ENCODE data around the gene RABL2A. TPM values are rescaled to one million over a fixed set of nuclear protein-coding genes. Genes with fewer than 3 reads are reported as not detected.
"Not testable (repeated sequence)": the region's sequence is repeated elsewhere in the genome, so short reads cannot be mapped to it uniquely, and the experiment has no call there.

Gene RABL2A
- total RNA-seq, 3 donors from 2014 or later: 14.2 to 25.1 (median 15.4) TPM

DNA sequence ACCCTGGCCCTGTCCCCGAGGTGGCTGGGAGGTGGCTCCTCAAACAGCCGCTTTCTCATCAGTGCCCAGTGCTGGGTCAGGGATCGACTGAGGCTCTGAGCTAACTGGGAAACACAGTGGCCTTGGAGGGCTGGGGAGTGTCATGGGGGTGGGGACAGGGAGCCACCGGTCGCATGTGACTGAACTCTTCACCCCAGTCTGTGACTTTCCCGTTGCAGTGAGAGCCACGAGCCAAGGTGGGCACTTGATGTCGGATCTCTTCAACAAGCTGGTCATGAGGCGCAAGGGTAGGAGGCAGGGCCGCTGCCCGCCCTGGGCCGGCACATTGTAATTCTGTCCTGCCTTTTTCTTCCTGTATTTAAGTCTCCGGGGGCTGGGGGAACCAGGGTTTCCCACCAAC is 28.9 kb upstream of the RABL2A start:
- H3K4me1 ChIP-seq (ENCODE audit: low read depth); H3K9me3 ChIP-seq; intact Hi-C loops (cut with DNase I, micrococcal nuclease); H3K36me3 ChIP-seq (ENCODE audit: low read depth); H3K4me3 ChIP-seq; ATAC-seq: not testable (repeated sequence)
- DNase-seq: peak in 1 of 3 donors; percentile 55

DNA sequence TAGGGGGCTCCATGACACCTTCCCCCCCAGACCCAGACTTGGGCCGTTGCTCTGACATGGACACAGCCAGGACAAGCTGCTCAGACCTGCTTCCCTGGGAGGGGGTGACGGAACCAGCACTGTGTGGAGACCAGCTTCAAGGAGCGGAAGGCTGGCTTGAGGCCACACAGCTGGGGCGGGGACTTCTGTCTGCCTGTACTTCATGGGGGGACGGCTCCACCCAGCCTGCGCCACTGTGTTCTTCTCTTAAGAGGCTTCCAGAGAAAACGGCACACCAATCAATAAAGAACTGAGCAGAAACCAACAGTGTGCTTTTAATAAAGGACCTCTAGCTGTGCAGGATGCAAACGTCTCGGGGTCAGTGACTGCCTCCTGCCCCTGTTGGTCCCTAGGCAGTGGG is 28.3 kb upstream of the RABL2A start:
- H3K4me1 ChIP-seq (ENCODE audit: low read depth); H3K4me3 ChIP-seq; H3K9me3 ChIP-seq; H3K36me3 ChIP-seq (ENCODE audit: low read depth); DNase-seq; intact Hi-C loops (cut with DNase I, micrococcal nuclease); ATAC-seq: not testable (repeated sequence)

GRCh38 chr2:113599208-113599607 is 27.9 kb upstream of the RABL2A start:
- H3K36me3 ChIP-seq (ENCODE audit: low read depth); H3K4me1 ChIP-seq (ENCODE audit: low read depth); ATAC-seq; H3K4me3 ChIP-seq; H3K9me3 ChIP-seq; intact Hi-C loops (cut with DNase I, micrococcal nuclease): not testable (repeated sequence)
- DNase-seq: peak in 1 of 3 donors; percentile 23

DNA sequence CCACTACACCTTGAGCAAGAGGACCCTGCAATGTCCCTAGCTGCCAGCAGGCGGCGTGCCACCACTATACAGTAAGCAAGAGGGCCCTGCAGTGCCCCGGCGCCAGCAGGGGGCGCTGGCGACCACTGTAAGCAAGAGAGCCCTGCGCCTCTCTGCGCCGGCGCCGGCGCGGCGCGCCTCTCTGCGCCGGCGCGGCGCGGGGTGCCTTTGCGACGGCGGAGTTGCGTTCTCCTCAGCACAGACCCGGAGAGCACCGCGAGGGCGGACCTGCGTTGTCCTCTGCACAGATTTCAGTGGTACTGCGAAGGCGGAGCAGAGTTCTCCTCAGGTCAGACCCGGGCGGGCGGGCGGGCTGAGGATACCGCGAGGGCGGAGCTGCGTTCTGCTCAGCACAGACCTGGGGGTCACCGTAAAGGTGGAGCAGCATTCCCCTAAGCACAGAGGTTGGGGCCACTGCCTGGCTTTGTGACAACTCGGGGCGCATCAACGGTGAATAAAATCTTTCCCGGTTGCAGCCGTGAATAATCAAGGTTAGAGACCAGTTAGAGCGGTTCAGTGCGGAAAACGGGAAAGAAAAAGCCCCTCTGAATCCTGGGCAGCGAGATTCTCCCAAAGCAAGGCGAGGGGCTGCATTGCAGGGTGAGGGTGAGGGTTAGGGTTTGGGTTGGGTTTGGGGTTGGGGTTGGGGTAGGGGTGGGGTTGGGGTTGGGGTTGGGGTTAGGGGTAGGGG is 24.9 kb upstream of the RABL2A start:
- intact Hi-C loops (cut with DNase I, micrococcal nuclease); H3K4me3 ChIP-seq; H3K4me1 ChIP-seq (ENCODE audit: low read depth); H3K9me3 ChIP-seq; H3K36me3 ChIP-seq (ENCODE audit: low read depth): not testable (repeated sequence)
- DNase-seq (peak; percentile 68 to 70 (median 69)), ATAC-seq (peak; percentile 32)

DNA sequence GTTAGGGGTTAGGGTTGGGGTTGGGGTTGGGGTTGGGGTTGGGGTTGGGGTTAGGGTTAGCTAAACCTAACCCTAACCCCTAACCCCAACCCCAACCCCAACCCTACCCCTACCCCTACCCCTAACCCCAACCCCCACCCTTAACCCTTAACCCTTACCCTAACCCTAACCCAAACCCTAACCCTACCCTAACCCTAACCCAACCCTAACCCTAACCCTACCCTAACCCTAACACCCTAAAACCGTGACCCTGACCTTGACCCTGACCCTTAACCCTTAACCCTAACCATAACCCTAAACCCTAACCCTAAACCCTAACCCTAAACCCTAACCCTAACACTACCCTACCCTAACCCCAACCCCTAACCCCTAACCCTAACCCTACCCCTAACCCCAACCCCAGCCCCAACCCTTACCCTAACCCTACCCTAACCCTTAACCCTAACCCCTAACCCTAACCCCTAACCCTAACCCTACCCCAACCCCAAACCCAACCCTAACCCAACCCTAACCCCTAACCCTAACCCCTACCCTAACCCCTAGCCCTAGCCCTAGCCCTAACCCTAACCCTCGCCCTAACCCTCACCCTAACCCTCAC is 24.1 kb upstream of the RABL2A start:
- no peaks in the 10 kb centered on the region for H3K36me3 ChIP-seq (ENCODE audit: low read depth)
- TF ChIP-seq, protein P1, sequence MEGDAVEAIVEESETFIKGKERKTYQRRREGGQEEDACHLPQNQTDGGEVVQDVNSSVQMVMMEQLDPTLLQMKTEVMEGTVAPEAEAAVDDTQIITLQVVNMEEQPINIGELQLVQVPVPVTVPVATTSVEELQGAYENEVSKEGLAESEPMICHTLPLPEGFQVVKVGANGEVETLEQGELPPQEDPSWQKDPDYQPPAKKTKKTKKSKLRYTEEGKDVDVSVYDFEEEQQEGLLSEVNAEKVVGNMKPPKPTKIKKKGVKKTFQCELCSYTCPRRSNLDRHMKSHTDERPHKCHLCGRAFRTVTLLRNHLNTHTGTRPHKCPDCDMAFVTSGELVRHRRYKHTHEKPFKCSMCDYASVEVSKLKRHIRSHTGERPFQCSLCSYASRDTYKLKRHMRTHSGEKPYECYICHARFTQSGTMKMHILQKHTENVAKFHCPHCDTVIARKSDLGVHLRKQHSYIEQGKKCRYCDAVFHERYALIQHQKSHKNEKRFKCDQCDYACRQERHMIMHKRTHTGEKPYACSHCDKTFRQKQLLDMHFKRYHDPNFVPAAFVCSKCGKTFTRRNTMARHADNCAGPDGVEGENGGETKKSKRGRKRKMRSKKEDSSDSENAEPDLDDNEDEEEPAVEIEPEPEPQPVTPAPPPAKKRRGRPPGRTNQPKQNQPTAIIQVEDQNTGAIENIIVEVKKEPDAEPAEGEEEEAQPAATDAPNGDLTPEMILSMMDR (IDR thresholded peaks at IDR 0.05): no peak
- no peaks in the 10 kb centered on the region for H3K9me3 ChIP-seq
- H3K4me3 ChIP-seq: no peak overlapping the region
- peak; percentile 61 for ATAC-seq
- DNase-seq: no peak
- intact Hi-C loops (cut with DNase I, micrococcal nuclease): no loop called here
- H3K4me1 ChIP-seq (ENCODE audit: low read depth): no peaks in the 10 kb centered on the region

- intact Hi-C loops (cut with DNase I, micrococcal nuclease): not testable (repeated sequence)
- peak; percentile 96 for ATAC-seq
These were observed 23.5 kb upstream of the RABL2A start for GRCh38 chr2:113603467-113604084.

GRCh38 chr2:113604085-113604477 is 23.0 kb upstream of the RABL2A start:
- DNase-seq: peak; percentile 95 to 97 (median 96)
- TF ChIP-seq, protein P1 (IDR thresholded peaks at IDR 0.05): peak; percentile 100
- peak overlapping the region; percentile 19 for H3K4me3 ChIP-seq
- H3K36me3 ChIP-seq (ENCODE audit: low read depth); H3K4me1 ChIP-seq (ENCODE audit: low read depth); intact Hi-C loops (cut with DNase I, micrococcal nuclease); H3K9me3 ChIP-seq: not testable (repeated sequence)
- ATAC-seq: peak; percentile 79

More at GRCh38 chr2:113603467-113604084, 23.5 kb upstream of the RABL2A start:
- not testable (repeated sequence) for H3K4me1 ChIP-seq (ENCODE audit: low read depth); H3K9me3 ChIP-seq; H3K36me3 ChIP-seq (ENCODE audit: low read depth)
- peak overlapping the region; percentile 19 for H3K4me3 ChIP-seq
- DNase-seq: peak; percentile 82 to 92 (median 91)

GRCh38 chr2:113604661-113605060 is 22.4 kb upstream of the RABL2A start:
- H3K36me3 ChIP-seq (ENCODE audit: low read depth); intact Hi-C loops (cut with DNase I, micrococcal nuclease); H3K4me1 ChIP-seq (ENCODE audit: low read depth); ATAC-seq; H3K9me3 ChIP-seq; H3K4me3 ChIP-seq; DNase-seq: not testable (repeated sequence)

- DNase-seq; H3K4me1 ChIP-seq (ENCODE audit: low read depth); H3K9me3 ChIP-seq; intact Hi-C loops (cut with DNase I, micrococcal nuclease); ATAC-seq; H3K4me3 ChIP-seq; H3K36me3 ChIP-seq (ENCODE audit: low read depth): not testable (repeated sequence)
These were observed 21.0 kb upstream of the RABL2A start for GRCh38 chr2:113606036-113606435.

- DNase-seq; ATAC-seq; H3K9me3 ChIP-seq; H3K36me3 ChIP-seq (ENCODE audit: low read depth); intact Hi-C loops (cut with DNase I, micrococcal nuclease); H3K4me1 ChIP-seq (ENCODE audit: low read depth); H3K4me3 ChIP-seq: not testable (repeated sequence)
These were observed 17.2 kb upstream of the RABL2A start for GRCh38 chr2:113609822-113610221.

- H3K4me1 ChIP-seq (ENCODE audit: low read depth); intact Hi-C loops (cut with DNase I, micrococcal nuclease); H3K9me3 ChIP-seq; H3K4me3 ChIP-seq; ATAC-seq; H3K36me3 ChIP-seq (ENCODE audit: low read depth); DNase-seq: not testable (repeated sequence)
These were observed 6.1 kb upstream of the RABL2A start for GRCh38 chr2:113621002-113621401.

GRCh38 chr2:113625906-113626305 is 1.2 kb upstream of the RABL2A start:
- DNase-seq: peak in 1 of 3 donors; percentile 35
- ATAC-seq; intact Hi-C loops (cut with DNase I, micrococcal nuclease); H3K4me1 ChIP-seq (ENCODE audit: low read depth); H3K36me3 ChIP-seq (ENCODE audit: low read depth); H3K9me3 ChIP-seq; H3K4me3 ChIP-seq: not testable (repeated sequence)
